CD14-positive monocyte (primary cell): ENCODE data around the gene OSBPL2. TPM values are rescaled to one million over a fixed set of nuclear protein-coding genes. Genes with fewer than 3 reads are reported as not detected.

ENCODE experiments used
- DNase-seq, 3 donors: peaks; one replicate each; pipeline ENCODE4 v3.0.0-alpha.2; 2011 to 2022
- H2AFZ ChIP-seq: 2 replicates; pipeline ENCODE4 v1.6.0; 2012; ENCODE audit warnings: mild to moderate bottlenecking, low read depth, low read length, inconsistent platforms; ENCODE audit not compliant: insufficient read depth, poor library complexity, severe bottlenecking
- H3K27ac ChIP-seq, 2 donors: 1 replicate in 1 of 2; 2 replicates in 1 of 2; pipeline ENCODE4 v1.5.1; 2012 to 2013; ENCODE audit warnings: low read length in 2 of 2, control low read depth in 1 of 2, inconsistent platforms in 1 of 2, low read depth in 1 of 2, mild to moderate bottlenecking in 1 of 2
- H3K27me3 ChIP-seq, 2 donors: one replicate each; pipeline versions ENCODE4 v1.6.0 to v1.6.1; 2011 to 2013; ENCODE audit warnings: low read length in 2 of 2; ENCODE audit not compliant: control insufficient read depth in 2 of 2, insufficient read depth in 2 of 2
- H3K36me3 ChIP-seq, 2 donors: replicated peaks in 1 of 2; 1 replicate in 1 of 2; 2 replicates in 1 of 2; pipeline versions ENCODE4 v1.5.1 to v1.6.1; 2012 to 2013; ENCODE audit warnings: low read length in 2 of 2, control low read depth in 1 of 2, inconsistent platforms in 1 of 2, mild to moderate bottlenecking in 1 of 2; ENCODE audit not compliant: insufficient read depth in 2 of 2, control insufficient read depth in 1 of 2
- H3K4me1 ChIP-seq, 2 donors: 1 replicate in 1 of 2; 2 replicates in 1 of 2; pipeline versions ENCODE4 v1.5.1 to v1.6.1; 2012 to 2013; ENCODE audit warnings: low read length in 2 of 2, control low read depth in 1 of 2, inconsistent platforms in 1 of 2, mild to moderate bottlenecking in 1 of 2, moderate library complexity in 1 of 2; ENCODE audit not compliant: insufficient read depth in 2 of 2, control insufficient read depth in 1 of 2
- H3K4me2 ChIP-seq: replicated peaks from 2 replicates; pipeline ENCODE3; 2012; ENCODE audit warnings: low read length, moderate library complexity, mild to moderate bottlenecking; ENCODE audit not compliant: poor library complexity, severe bottlenecking; ENCODE audit errors: extremely low read depth
- H3K4me3 ChIP-seq, 3 experiments: fragments of 200-600 bp in 1 of 3; sonication (generic) in 1 of 3; replicated peaks in 1 of 3; 1 replicate in 2 of 3; 2 replicates in 1 of 3; pipeline ENCODE4 v1.5.1; 2011 to 2013; ENCODE audit warnings: low read length in 3 of 3, mild to moderate bottlenecking in 3 of 3, control low read depth in 2 of 3, low read depth in 2 of 3, inconsistent platforms in 1 of 3, moderate library complexity in 1 of 3
- H3K79me2 ChIP-seq: 2 replicates; pipeline ENCODE4 v1.6.0; 2012; ENCODE audit warnings: mild to moderate bottlenecking, control low read depth, inconsistent platforms, low read length, moderate library complexity; ENCODE audit not compliant: insufficient read depth
- H3K9ac ChIP-seq: 2 replicates; pipeline ENCODE4 v1.6.0; 2017; ENCODE audit warnings: low read length, mild to moderate bottlenecking; ENCODE audit not compliant: insufficient read depth, poor library complexity, severe bottlenecking
- H3K9me3 ChIP-seq, 2 donors: replicated peaks in 1 of 2; 1 replicate in 1 of 2; 2 replicates in 1 of 2; pipeline versions ENCODE4 v1.5.1 to v1.6.1; 2012 to 2013; ENCODE audit warnings: low read length in 2 of 2, control low read depth in 1 of 2; ENCODE audit not compliant: control insufficient read depth in 1 of 2, insufficient read depth in 1 of 2
- H4K20me1 ChIP-seq: 2 replicates; pipeline ENCODE4 v1.6.0; 2012; ENCODE audit warnings: mild to moderate bottlenecking, low read length, control low read depth, moderate library complexity; ENCODE audit not compliant: insufficient read depth
- H3K27ac Mint-ChIP-seq, 7 donors: one replicate each; pipeline ENCODE4 v1.8.0; 2020; ENCODE audit warnings: mild to moderate bottlenecking in 7 of 7, mixed read lengths in 7 of 7, moderate library complexity in 6 of 7, inconsistent platforms in 2 of 7
- H3K27me3 Mint-ChIP-seq, 3 donors: one replicate each; pipeline ENCODE4 v1.8.0; 2021 to 2022; ENCODE audit warnings: low read depth in 3 of 3, mild to moderate bottlenecking in 3 of 3, mixed read lengths in 3 of 3, moderate library complexity in 3 of 3, inconsistent platforms in 1 of 3
- H3K36me3 Mint-ChIP-seq, 2 donors: one replicate each; pipeline ENCODE4 v1.8.0; 2020; ENCODE audit warnings: mixed read lengths in 2 of 2, inconsistent platforms in 1 of 2, mild to moderate bottlenecking in 1 of 2
- H3K4me1 Mint-ChIP-seq: one replicate; pipeline ENCODE4 v1.8.0; 2020; ENCODE audit warnings: mild to moderate bottlenecking, mixed read lengths
- H3K4me3 Mint-ChIP-seq, 2 donors: one replicate each; pipeline ENCODE4 v1.8.0; 2020; ENCODE audit warnings: mild to moderate bottlenecking in 2 of 2, mixed read lengths in 2 of 2, moderate library complexity in 1 of 2
- H3K9me3 Mint-ChIP-seq, 7 donors: one replicate each; pipeline ENCODE4 v1.8.0; 2020 to 2022; ENCODE audit warnings: mixed read lengths in 7 of 7, mild to moderate bottlenecking in 6 of 7, moderate library complexity in 6 of 7, inconsistent platforms in 2 of 7
- WGBS: methylation state at CpG from one replicate; pipeline ENCODE4 v1.1.5; 2013; ENCODE audit warnings: missing lambda C conversion rate; ENCODE audit not compliant: insufficient coverage; 5-methylcytosine and 5-hydroxymethylcytosine counted together
- intact Hi-C, 2 donors: fragments of 100-400 bp; cut with micrococcal nuclease; formaldehyde crosslinking; loops; one replicate each; pipeline versions ENCODE4 v1.15.0 to v1.15.1; 2023
- polyA plus RNA-seq, 3 donors: library from polyadenylated mRNA; depleted of rRNA in 1 of 3; unstranded in 2 of 3; stranded (reverse) in 1 of 3; fragments of 300-500 nt in 2 of 3; fragments of >200 nt in 1 of 3; fragmentation: Illumina TruSeq in 2 of 3; gene quantifications; 1 replicate in 2 of 3; 2 replicates in 1 of 3; pipeline ENCODE4 v1.2.3, GENCODE V29; 2012 to 2021
- TF ChIP-seq, protein P1 (sequence below): fragments of 200-600 bp; IDR thresholded peaks from one replicate; pipeline ENCODE4 v1.8.0; 2022; ENCODE audit warnings: antibody characterized with exemption, mild to moderate bottlenecking

Gene OSBPL2
- polyA plus RNA-seq, 3 donors: 12.9 to 29.1 (median 17.9) TPM

DNA sequence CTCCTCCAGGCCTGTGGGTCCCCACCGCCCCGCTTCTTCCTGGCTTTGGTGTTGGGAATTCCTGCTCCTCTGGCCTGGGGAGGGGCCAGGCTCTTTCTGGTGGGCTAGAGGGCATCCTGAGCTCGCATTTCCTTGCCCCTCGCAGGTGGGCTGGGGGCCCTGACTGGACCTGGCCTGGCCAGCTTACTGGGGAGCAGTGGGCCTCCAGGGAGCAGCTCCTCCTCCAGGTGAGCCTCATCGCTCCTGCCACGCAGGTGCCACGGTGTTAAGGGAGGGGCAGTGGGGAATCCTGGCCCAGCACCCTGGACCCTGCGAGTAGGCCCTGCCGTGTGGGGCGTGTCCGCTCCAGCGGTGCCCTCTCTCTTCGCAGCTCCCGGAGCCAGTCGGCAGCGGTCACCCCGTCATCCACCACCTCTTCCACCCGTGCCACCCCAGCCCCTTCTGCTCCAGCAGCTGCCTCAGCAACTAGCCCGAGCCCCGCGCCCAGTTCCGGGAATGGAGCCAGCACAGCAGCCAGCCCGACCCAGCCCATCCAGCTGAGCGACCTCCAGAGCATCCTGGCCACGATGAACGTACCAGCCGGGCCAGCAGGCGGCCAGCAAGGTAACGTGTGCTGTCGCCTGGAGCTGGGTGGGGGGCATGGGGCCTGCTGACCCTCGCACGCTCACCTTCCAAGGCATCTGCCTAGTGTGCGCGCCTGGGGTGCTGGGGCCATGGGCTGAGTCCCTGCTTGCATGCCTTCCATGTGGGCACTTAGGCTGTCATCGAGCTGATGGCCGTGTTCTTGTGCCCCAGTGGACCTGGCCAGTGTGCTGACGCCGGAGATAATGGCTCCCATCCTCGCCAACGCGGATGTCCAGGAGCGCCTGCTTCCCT lies 69.1 kb downstream of the OSBPL2 start:
- Mint-ChIP-seq H3K4me1 (peaks cover 21% of the 10 kb centered on the region), H3K27ac (no peak overlapping the region), H3K27me3 (peaks cover 0 to 3% (median 1%) of the 10 kb centered on the region in 3 donors), H3K9me3 (no peaks in the 10 kb centered on the region), H3K36me3 (peaks cover 43 to 59% of the 10 kb centered on the region in 2 donors), H3K4me3 (no peak overlapping the region)
- DNase-seq: no peak
- H3K27me3 ChIP-seq: no peaks in the 10 kb centered on the region
- 99% methylated on average over 40 of the region's 42 CpGs for WGBS
- peaks cover 55% of the 10 kb centered on the region for H4K20me1 ChIP-seq
- H3K9ac ChIP-seq: no peak overlapping the region
- no peaks in the 10 kb centered on the region for H3K9me3 ChIP-seq
- TF ChIP-seq, protein P1, sequence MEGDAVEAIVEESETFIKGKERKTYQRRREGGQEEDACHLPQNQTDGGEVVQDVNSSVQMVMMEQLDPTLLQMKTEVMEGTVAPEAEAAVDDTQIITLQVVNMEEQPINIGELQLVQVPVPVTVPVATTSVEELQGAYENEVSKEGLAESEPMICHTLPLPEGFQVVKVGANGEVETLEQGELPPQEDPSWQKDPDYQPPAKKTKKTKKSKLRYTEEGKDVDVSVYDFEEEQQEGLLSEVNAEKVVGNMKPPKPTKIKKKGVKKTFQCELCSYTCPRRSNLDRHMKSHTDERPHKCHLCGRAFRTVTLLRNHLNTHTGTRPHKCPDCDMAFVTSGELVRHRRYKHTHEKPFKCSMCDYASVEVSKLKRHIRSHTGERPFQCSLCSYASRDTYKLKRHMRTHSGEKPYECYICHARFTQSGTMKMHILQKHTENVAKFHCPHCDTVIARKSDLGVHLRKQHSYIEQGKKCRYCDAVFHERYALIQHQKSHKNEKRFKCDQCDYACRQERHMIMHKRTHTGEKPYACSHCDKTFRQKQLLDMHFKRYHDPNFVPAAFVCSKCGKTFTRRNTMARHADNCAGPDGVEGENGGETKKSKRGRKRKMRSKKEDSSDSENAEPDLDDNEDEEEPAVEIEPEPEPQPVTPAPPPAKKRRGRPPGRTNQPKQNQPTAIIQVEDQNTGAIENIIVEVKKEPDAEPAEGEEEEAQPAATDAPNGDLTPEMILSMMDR: no peak
- no peak overlapping the region for H2AFZ ChIP-seq
- peaks cover 33% of the 10 kb centered on the region for H3K79me2 ChIP-seq
- no peak overlapping the region for H3K4me2 ChIP-seq
- H3K27ac ChIP-seq: no peak overlapping the region
- no peak overlapping the region for H3K4me3 ChIP-seq
- peaks cover 47 to 52% of the 10 kb centered on the region in 2 donors for H3K36me3 ChIP-seq
- intact Hi-C loops: loop anchor here (10.0 kb wide), 4 partner anchors 183 to 627 kb away; partner anchors contain the start of genes GID8 (in 1 of the 2), LSM14B (in 1 of the 2) and OGFR (in 1 of the 2)
- H3K4me1 ChIP-seq: peaks cover 13 to 17% of the 10 kb centered on the region in 2 donors

DNA sequence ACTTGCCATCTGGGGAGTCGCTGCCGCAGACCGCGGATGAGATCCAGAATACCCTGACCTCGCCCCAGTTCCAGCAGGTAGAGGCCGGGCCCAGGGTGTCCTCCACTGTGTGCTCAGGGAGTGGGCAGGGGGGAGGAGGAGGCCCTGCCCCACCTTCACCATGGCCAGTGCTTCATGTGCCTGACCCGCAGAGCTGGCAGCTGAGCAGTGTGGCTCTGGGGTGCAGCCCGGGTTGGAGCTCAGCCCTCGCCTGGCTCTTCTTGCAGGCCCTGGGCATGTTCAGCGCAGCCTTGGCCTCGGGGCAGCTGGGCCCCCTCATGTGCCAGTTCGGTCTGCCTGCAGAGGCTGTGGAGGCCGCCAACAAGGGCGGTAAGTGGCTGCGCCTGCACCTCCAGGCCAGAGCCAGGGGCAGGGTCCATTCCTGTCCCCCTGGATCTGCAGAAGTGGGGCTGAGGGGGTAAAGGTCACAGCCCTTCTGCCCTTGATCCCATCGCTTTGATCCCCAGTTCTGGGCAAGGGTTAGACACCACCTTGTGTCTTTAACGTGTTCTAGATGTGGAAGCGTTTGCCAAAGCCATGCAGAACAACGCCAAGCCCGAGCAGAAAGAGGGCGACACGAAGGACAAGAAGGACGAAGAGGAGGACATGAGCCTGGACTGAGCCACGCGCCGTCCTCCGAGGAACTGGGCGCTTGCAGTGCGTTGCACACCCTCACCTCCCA lies 69.9 kb downstream of the OSBPL2 start:
- no peaks in the 10 kb centered on the region for H3K9me3 ChIP-seq
- no peak overlapping the region for H3K27ac ChIP-seq
- TF ChIP-seq, protein P1: no peak
- H3K36me3 Mint-ChIP-seq: peaks cover 43 to 59% of the 10 kb centered on the region in 2 donors
- H3K4me3 ChIP-seq: no peak overlapping the region
- H3K79me2 ChIP-seq: peaks cover 29% of the 10 kb centered on the region
- peaks cover 55% of the 10 kb centered on the region for H4K20me1 ChIP-seq
- no peak for DNase-seq
- no peak overlapping the region for H2AFZ ChIP-seq
- H3K4me1 Mint-ChIP-seq: peaks cover 21% of the 10 kb centered on the region
- no peak overlapping the region for H3K9ac ChIP-seq
- 96% methylated on average over 24 of the region's 29 CpGs for WGBS
- intact Hi-C loops: loop anchor here (10.0 kb wide), 4 partner anchors 183 to 627 kb away; partner anchors contain the start of genes GID8 (in 1 of the 2), LSM14B (in 1 of the 2) and OGFR (in 1 of the 2)
- peaks cover 47 to 52% of the 10 kb centered on the region in 2 donors for H3K36me3 ChIP-seq
- H3K4me3 Mint-ChIP-seq: no peak overlapping the region
- peaks cover 13 to 17% of the 10 kb centered on the region in 2 donors for H3K4me1 ChIP-seq
- no peak overlapping the region for H3K4me2 ChIP-seq
- no peaks in the 10 kb centered on the region for H3K27me3 ChIP-seq
- peak overlapping the region in 2 of 7 donors; percentile 49 to 68 for H3K27ac Mint-ChIP-seq
- H3K27me3 Mint-ChIP-seq: peaks cover 1 to 3% (median 1%) of the 10 kb centered on the region in 3 donors
- no peaks in the 10 kb centered on the region for H3K9me3 Mint-ChIP-seq
